Measurements from ENCODE around the gene SIGMAR1.

The SIGMAR1 gene

GRCh38 chr9:34634551-34635248 is 2.9 kb downstream of the SIGMAR1 start:
- TF ChIP-seq ZFP3 (CRISPR knock-in tag; IDR thresholded peaks at IDR 0.05) (no peak), GLIS3 (CRISPR knock-in tag; IDR thresholded peaks at IDR 0.05) (no peak)

GRCh38 chr9:34633851-34634550 is 3.6 kb downstream of the SIGMAR1 start:
- TF ChIP-seq PATZ1 (CRISPR knock-in tag; IDR thresholded peaks at IDR 0.05; ENCODE audit: borderline replicate concordance) (no peak), ESRRG (CRISPR knock-in tag; IDR thresholded peaks at IDR 0.05) (no peak)
- ATAC-seq, result peak; percentile 60

More at GRCh38 chr9:34634551-34635248, 2.9 kb downstream of the SIGMAR1 start:
- no peak for ATAC-seq

- no peak for ATAC-seq
- TF ChIP-seq TSHZ2 (CRISPR knock-in tag; IDR thresholded peaks at IDR 0.05), result no peak
- TF ChIP-seq CREB5 (CRISPR knock-in tag; IDR thresholded peaks at IDR 0.05; ENCODE audit: low read depth), result no peak
- no peak for TF ChIP-seq SNAI2 (CRISPR knock-in tag; IDR thresholded peaks at IDR 0.05)
- no peak for TF ChIP-seq TCF4 (CRISPR knock-in tag; IDR thresholded peaks at IDR 0.05; ENCODE audit: borderline replicate concordance)
- TF ChIP-seq BACH2 (CRISPR knock-in tag; IDR thresholded peaks at IDR 0.05; ENCODE audit: borderline replicate concordance), result no peak
- TF ChIP-seq OSR1 (CRISPR knock-in tag; IDR thresholded peaks at IDR 0.05), result no peak
- TF ChIP-seq ZNF8 (CRISPR knock-in tag; IDR thresholded peaks at IDR 0.05), result no peak
- TF ChIP-seq ESRRG (CRISPR knock-in tag; IDR thresholded peaks at IDR 0.05), result no peak
- TF ChIP-seq ZNF70 (CRISPR knock-in tag; IDR thresholded peaks at IDR 0.05), result no peak
These were observed 4.4 kb downstream of the SIGMAR1 start for GRCh38 chr9:34633166-34633565.

GRCh38 chr9:34630402-34631154 is 7.0 kb downstream of the SIGMAR1 start:
- no peak for TF ChIP-seq TSHZ2 (CRISPR knock-in tag; IDR thresholded peaks at IDR 0.05)
- no peak for TF ChIP-seq POU6F1 (CRISPR knock-in tag; IDR thresholded peaks at IDR 0.05; ENCODE audit: borderline replicate concordance, low read depth)
- TF ChIP-seq BACH2 (CRISPR knock-in tag; IDR thresholded peaks at IDR 0.05; ENCODE audit: borderline replicate concordance), result no peak
- TF ChIP-seq CREB5 (CRISPR knock-in tag; IDR thresholded peaks at IDR 0.05; ENCODE audit: low read depth), result no peak
- no peak for TF ChIP-seq TOX (CRISPR knock-in tag; IDR thresholded peaks at IDR 0.05; ENCODE audit: borderline replicate concordance)
- TF ChIP-seq SNAI2 (CRISPR knock-in tag; IDR thresholded peaks at IDR 0.05), result no peak
- no peak for TF ChIP-seq ESRRG (CRISPR knock-in tag; IDR thresholded peaks at IDR 0.05)
- TF ChIP-seq ZNF565 (CRISPR knock-in tag; conservative IDR thresholded peaks at IDR 0.05; ENCODE audit: low read depth), result no peak
- no peak for TF ChIP-seq ISL1 (CRISPR knock-in tag; IDR thresholded peaks at IDR 0.05)
- no peak for ATAC-seq
